OCI-LY3 (cell line): Measurements from ENCODE around the gene HYAL1.

Experiments used
- H2AFZ ChIP-seq: fragments of 200-600, 300-600 bp; shearing (Covaris generic); 2 replicates; pipeline ENCODE4 v1.6.0; 2014; ENCODE audit warnings: antibody characterized with exemption, low read depth, low read length
- H3K27ac ChIP-seq: fragments of 200-600, 300-600 bp; sonication (generic); 2 replicates; pipeline ENCODE4 v1.5.1; 2014; ENCODE audit warnings: mild to moderate bottlenecking, low read length, moderate library complexity, mixed read lengths
- H3K27me3 ChIP-seq: fragments of 200-600, 300-600 bp; sonication (generic); 2 replicates; pipeline ENCODE4 v1.6.1; 2014; ENCODE audit warnings: low read depth, low read length, mixed read lengths
- H3K36me3 ChIP-seq: fragments of 200-600, 300-600 bp; sonication (generic); replicated peaks from 2 replicates; pipeline ENCODE3; 2014; ENCODE audit warnings: low read depth, low read length, mixed read lengths
- H3K4me1 ChIP-seq: fragments of 300-600, 200-600 bp; sonication (generic); 2 replicates; pipeline ENCODE4 v1.6.1; 2014; ENCODE audit warnings: low read length, mixed read lengths
- H3K4me2 ChIP-seq: fragments of 200-600, 300-600 bp; sonication (generic); 2 replicates; pipeline ENCODE4 v1.6.1; 2014; ENCODE audit warnings: low read length, mixed read lengths
- H3K4me3 ChIP-seq: fragments of 300-600, 200-600 bp; sonication (generic); 2 replicates; pipeline ENCODE4 v1.5.1; 2014; ENCODE audit warnings: antibody characterized with exemption, mild to moderate bottlenecking, low read length, moderate library complexity
- H3K79me2 ChIP-seq: fragments of 300-600, 200-600 bp; shearing (Covaris generic); 2 replicates; pipeline ENCODE4 v1.6.1; 2014; ENCODE audit warnings: mild to moderate bottlenecking, low read length, mixed read lengths
- H3K9ac ChIP-seq: fragments of 300-600, 200-600 bp; shearing (Covaris generic); 2 replicates; pipeline ENCODE4 v1.6.0; 2014; ENCODE audit warnings: mild to moderate bottlenecking, low read length, moderate library complexity
- H3K9me3 ChIP-seq: fragments of 200-600, 300-600 bp; shearing (Covaris generic); 2 replicates; pipeline ENCODE4 v1.6.1; 2014; ENCODE audit warnings: low read length, mixed read lengths; ENCODE audit not compliant: insufficient read depth
- H4K20me1 ChIP-seq: fragments of 200-600, 300-600 bp; sonication (generic); 2 replicates; pipeline ENCODE4 v1.6.1; 2016; ENCODE audit warnings: low read length, mixed read lengths; ENCODE audit not compliant: insufficient read depth
- EZH2phosphoT487 ChIP-seq: fragments of 200-600 bp; shearing (Covaris generic); IDR thresholded peaks from 2 replicates; pipeline ENCODE4 v1.6.1; 2018; ENCODE audit warnings: antibody characterized with exemption, mixed run types, low read depth
- TF ChIP-seq, protein P1 (sequence below): fragments of 200-600, 300-600 bp; sonication (generic); IDR thresholded peaks from 2 replicates; pipeline ENCODE4 v1.5.1; 2014; ENCODE audit warnings: antibody characterized with exemption, low read length, low read depth

Gene HYAL1

GRCh38 chr3:50260942-50261441 is 42.4 kb downstream of the HYAL1 start:
- 0 out of 2 replicates have a peak, but pooled peaks cover 6% of the 10 kb centered on the region for H3K9me3 ChIP-seq
- H3K4me3 ChIP-seq = peak overlapping the region; percentile 86
- peaks cover 13% of the 10 kb centered on the region for H3K4me1 ChIP-seq
- H3K4me2 ChIP-seq = peak overlapping the region; percentile 96
- no peaks in the 10 kb centered on the region for H4K20me1 ChIP-seq
- 0 out of 2 replicates have a peak, but pooled peaks cover under 1% of the 10 kb centered on the region for H3K27me3 ChIP-seq
- H3K9ac ChIP-seq = peak overlapping the region; percentile 83
- TF ChIP-seq, protein P1, sequence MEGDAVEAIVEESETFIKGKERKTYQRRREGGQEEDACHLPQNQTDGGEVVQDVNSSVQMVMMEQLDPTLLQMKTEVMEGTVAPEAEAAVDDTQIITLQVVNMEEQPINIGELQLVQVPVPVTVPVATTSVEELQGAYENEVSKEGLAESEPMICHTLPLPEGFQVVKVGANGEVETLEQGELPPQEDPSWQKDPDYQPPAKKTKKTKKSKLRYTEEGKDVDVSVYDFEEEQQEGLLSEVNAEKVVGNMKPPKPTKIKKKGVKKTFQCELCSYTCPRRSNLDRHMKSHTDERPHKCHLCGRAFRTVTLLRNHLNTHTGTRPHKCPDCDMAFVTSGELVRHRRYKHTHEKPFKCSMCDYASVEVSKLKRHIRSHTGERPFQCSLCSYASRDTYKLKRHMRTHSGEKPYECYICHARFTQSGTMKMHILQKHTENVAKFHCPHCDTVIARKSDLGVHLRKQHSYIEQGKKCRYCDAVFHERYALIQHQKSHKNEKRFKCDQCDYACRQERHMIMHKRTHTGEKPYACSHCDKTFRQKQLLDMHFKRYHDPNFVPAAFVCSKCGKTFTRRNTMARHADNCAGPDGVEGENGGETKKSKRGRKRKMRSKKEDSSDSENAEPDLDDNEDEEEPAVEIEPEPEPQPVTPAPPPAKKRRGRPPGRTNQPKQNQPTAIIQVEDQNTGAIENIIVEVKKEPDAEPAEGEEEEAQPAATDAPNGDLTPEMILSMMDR = no peak
- no peak for TF ChIP-seq EZH2phosphoT487
- peaks cover 32% of the 10 kb centered on the region for H3K36me3 ChIP-seq
- no peak overlapping the region for H3K27ac ChIP-seq
- H3K79me2 ChIP-seq = no peaks in the 10 kb centered on the region
- H2AFZ ChIP-seq = no peak overlapping the region

- peaks cover 13% of the 10 kb centered on the region for H3K4me1 ChIP-seq
- H4K20me1 ChIP-seq = 0 out of 2 replicates have a peak, but pooled peaks cover 2% of the 10 kb centered on the region
- 0 out of 2 replicates have a peak, but pooled peaks cover 6% of the 10 kb centered on the region for H3K9me3 ChIP-seq
- H3K36me3 ChIP-seq = peaks cover 35% of the 10 kb centered on the region
- peak overlapping the region; percentile 27; the same call in 1 of the 2 replicates for H2AFZ ChIP-seq
- H3K4me3 ChIP-seq = peak overlapping the region; percentile 86
- peak overlapping the region; percentile 28 for H3K27ac ChIP-seq
- no peaks in the 10 kb centered on the region for H3K27me3 ChIP-seq
- no peaks in the 10 kb centered on the region for H3K79me2 ChIP-seq
- peak overlapping the region; percentile 83 for H3K9ac ChIP-seq
- H3K4me2 ChIP-seq = peak overlapping the region; percentile 96
- TF ChIP-seq, protein P1 = peak; percentile 87
- no peak for TF ChIP-seq EZH2phosphoT487
Observed at GRCh38 chr3:50260027-50260941, 43.1 kb downstream of the HYAL1 start.

DNA sequence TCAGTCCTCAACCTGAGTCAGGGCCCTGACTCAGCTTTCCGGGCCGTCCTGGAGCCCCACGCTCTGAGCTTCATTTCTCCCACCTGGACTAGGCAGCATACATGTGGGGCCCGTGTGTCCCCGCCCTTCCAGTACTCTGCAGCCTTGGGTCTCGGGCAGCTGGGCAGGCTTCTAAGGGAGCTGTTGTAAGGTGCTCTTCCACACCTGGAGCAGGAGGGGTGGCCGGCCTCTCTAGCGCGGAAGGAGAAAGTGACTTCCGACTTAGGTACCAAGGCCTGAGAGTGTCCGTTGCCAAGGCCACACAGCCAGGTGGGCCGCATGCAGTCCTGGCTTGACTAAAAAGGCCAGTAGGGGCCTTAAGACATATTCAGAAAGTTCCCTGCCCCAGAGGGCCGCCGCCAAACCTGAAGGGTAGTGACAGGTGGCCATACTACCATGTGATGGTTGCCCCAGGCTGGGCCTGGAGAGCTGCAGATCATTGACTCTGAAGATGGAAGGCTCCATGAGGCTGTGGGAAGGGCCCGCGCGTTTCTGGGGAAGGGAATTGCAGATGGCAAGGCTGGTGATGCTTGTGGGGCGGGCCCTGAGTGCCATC is 43.8 kb downstream of the HYAL1 start:
- peaks cover 9% of the 10 kb centered on the region; the same call in 1 of the 2 replicates for H4K20me1 ChIP-seq
- no peak overlapping the region for H2AFZ ChIP-seq
- H3K4me2 ChIP-seq = peak overlapping the region; percentile 96
- TF ChIP-seq, protein P1 = no peak
- TF ChIP-seq EZH2phosphoT487 = no peak
- peak overlapping the region; percentile 86 for H3K4me3 ChIP-seq
- H3K9ac ChIP-seq = peak overlapping the region; percentile 21; the same call in 1 of the 2 replicates
- no peaks in the 10 kb centered on the region for H3K27me3 ChIP-seq
- peaks cover 13% of the 10 kb centered on the region for H3K4me1 ChIP-seq
- 0 out of 2 replicates have a peak, but pooled peaks cover 6% of the 10 kb centered on the region for H3K9me3 ChIP-seq
- H3K79me2 ChIP-seq = no peaks in the 10 kb centered on the region
- H3K36me3 ChIP-seq = peaks cover 42% of the 10 kb centered on the region
- no peak overlapping the region for H3K27ac ChIP-seq

DNA sequence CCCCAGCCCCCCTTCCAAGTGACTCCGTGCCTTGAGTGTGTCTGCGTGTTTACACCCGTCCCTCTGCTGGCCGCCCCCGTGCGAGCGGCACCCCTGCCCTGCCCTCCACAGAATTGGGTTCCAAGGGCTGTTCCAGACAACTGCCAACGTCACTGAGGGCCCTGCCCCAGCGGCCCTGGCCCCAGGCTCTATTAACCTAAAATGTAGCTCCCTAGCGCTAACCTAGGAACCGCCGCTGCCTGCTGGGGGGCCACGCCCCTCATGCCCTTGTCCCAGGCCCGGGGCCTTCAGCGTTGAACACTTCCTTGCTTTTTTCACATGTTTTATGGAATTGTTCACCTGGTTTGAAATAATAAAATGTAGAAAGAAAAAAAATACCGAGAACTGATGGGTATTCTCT is 44.4 kb downstream of the HYAL1 start:
- Histone ChIP-seq H3K27ac (no peak overlapping the region), H4K20me1 (peaks cover 11% of the 10 kb centered on the region)

More for the DNA sequence above, 44.4 kb downstream of the HYAL1 start:
- 0 out of 2 replicates have a peak, but pooled peaks cover 6% of the 10 kb centered on the region for H3K9me3 ChIP-seq
- no peaks in the 10 kb centered on the region for H3K27me3 ChIP-seq
- peaks cover 46% of the 10 kb centered on the region for H3K36me3 ChIP-seq
- H3K79me2 ChIP-seq = no peaks in the 10 kb centered on the region
- H3K9ac ChIP-seq = no peak overlapping the region
- TF ChIP-seq, protein P1 = no peak
- no peak for TF ChIP-seq EZH2phosphoT487
- peaks cover 13% of the 10 kb centered on the region for H3K4me1 ChIP-seq
- no peak overlapping the region for H3K4me2 ChIP-seq
- H2AFZ ChIP-seq = no peak overlapping the region
- H3K4me3 ChIP-seq = no peak overlapping the region
